Measurements from ENCODE around the gene SPATA33. TPM values are rescaled to one million over a fixed set of nuclear protein-coding genes. Genes with fewer than 3 reads are reported as not detected.

Gene SPATA33
- total RNA-seq, 1 experiment from 2014 or later = 25.6 TPM

- peaks cover 14% of the 10 kb centered on the region for H3F3A ChIP-seq (ENCODE audit: insufficient read depth, low read depth)
- no peak for DNase-seq
- no peaks in the 10 kb centered on the region for H3K79me2 ChIP-seq (ENCODE audit: low read depth)
- H3K9me3 ChIP-seq (ENCODE audit: insufficient read depth, low read depth) = no peaks in the 10 kb centered on the region
- H3K27ac ChIP-seq = no peak overlapping the region
- no peak overlapping the region for H3K4me2 ChIP-seq
- no peaks in the 10 kb centered on the region for H4K20me1 ChIP-seq (ENCODE audit: insufficient read depth)
- ChIA-PET CTCF (no interaction called here), POLR2A (ENCODE audit: unreplicated experiment) (no interaction called here)
- BruUV-seq (replicated peaks) = no TSS peak
- no peak overlapping the region for H3K4me3 ChIP-seq
- no peaks in the 10 kb centered on the region for H3K36me3 ChIP-seq (ENCODE audit: low read depth)
- no peaks in the 10 kb centered on the region for H3K9me2 ChIP-seq (ENCODE audit: insufficient read depth)
- TF ChIP-seq CTCF (conservative IDR thresholded peaks at IDR 0.05) = no peak
- no peaks in the 10 kb centered on the region for H3K4me1 ChIP-seq (replicated peaks; ENCODE audit: insufficient read depth)
- H2AFZ ChIP-seq = no peak overlapping the region
- intact Hi-C loops (cut with micrococcal nuclease; ENCODE audit: unreplicated experiment) = no loop called here
- peaks cover 40% of the 10 kb centered on the region for H3K27me3 ChIP-seq (ENCODE audit: insufficient read depth, low read depth)
These were observed 37.2 kb upstream of the SPATA33 start for GRCh38 chr16:89620406-89620841.

- Histone ChIP-seq H3K4me2 (no peak overlapping the region), H4K20me1 (ENCODE audit: insufficient read depth) (no peaks in the 10 kb centered on the region), H3F3A (ENCODE audit: insufficient read depth, low read depth) (peaks cover 14% of the 10 kb centered on the region), H3K36me3 (ENCODE audit: low read depth) (no peaks in the 10 kb centered on the region), H3K79me2 (ENCODE audit: low read depth) (no peaks in the 10 kb centered on the region), H3K9me3 (ENCODE audit: insufficient read depth, low read depth) (no peaks in the 10 kb centered on the region), H2AFZ (no peak overlapping the region), H3K4me3 (no peak overlapping the region), H3K27ac (no peak overlapping the region), H3K27me3 (ENCODE audit: insufficient read depth, low read depth) (peaks cover 40% of the 10 kb centered on the region), H3K4me1 (replicated peaks; ENCODE audit: insufficient read depth) (no peaks in the 10 kb centered on the region), H3K9me2 (ENCODE audit: insufficient read depth) (no peaks in the 10 kb centered on the region)
- no peak for DNase-seq
- ChIA-PET CTCF (interaction anchor here (0.7 kb wide), 1 partner anchor 176 kb away, joined by 3 read pairs; no protein-coding TSS in a partner anchor), POLR2A (ENCODE audit: unreplicated experiment) (no interaction called here)
- BruUV-seq (replicated peaks) = no TSS peak
- no peak for TF ChIP-seq CTCF (conservative IDR thresholded peaks at IDR 0.05)
- no peak for TF ChIP-seq EZH2 (IDR thresholded peaks at IDR 0.05; ENCODE audit: low read depth)
- intact Hi-C loops (cut with micrococcal nuclease; ENCODE audit: unreplicated experiment) = no loop called here
These were observed 36.4 kb upstream of the SPATA33 start for GRCh38 chr16:89621136-89621697.

GRCh38 chr16:89621698-89622409 is 35.8 kb upstream of the SPATA33 start:
- no peaks in the 10 kb centered on the region for H3K79me2 ChIP-seq (ENCODE audit: low read depth)
- no peaks in the 10 kb centered on the region for H3K36me3 ChIP-seq (ENCODE audit: low read depth)
- H3K4me2 ChIP-seq = no peak overlapping the region
- no peaks in the 10 kb centered on the region for H4K20me1 ChIP-seq (ENCODE audit: insufficient read depth)
- intact Hi-C loops (cut with micrococcal nuclease; ENCODE audit: unreplicated experiment) = no loop called here
- H3K4me3 ChIP-seq = no peak overlapping the region
- H2AFZ ChIP-seq = no peak overlapping the region
- no peak for DNase-seq
- H3K27ac ChIP-seq = no peak overlapping the region
- no peaks in the 10 kb centered on the region for H3K9me3 ChIP-seq (ENCODE audit: insufficient read depth, low read depth)
- H3K27me3 ChIP-seq (ENCODE audit: insufficient read depth, low read depth) = peaks cover 40% of the 10 kb centered on the region
- CTCF ChIA-PET = no interaction called here
- TF ChIP-seq CTCF (conservative IDR thresholded peaks at IDR 0.05) (no peak), EZH2 (IDR thresholded peaks at IDR 0.05; ENCODE audit: low read depth) (no peak)
- BruUV-seq (replicated peaks) = no TSS peak
- POLR2A ChIA-PET (ENCODE audit: unreplicated experiment) = no interaction called here
- peaks cover 14% of the 10 kb centered on the region for H3F3A ChIP-seq (ENCODE audit: insufficient read depth, low read depth)
- no peaks in the 10 kb centered on the region for H3K4me1 ChIP-seq (replicated peaks; ENCODE audit: insufficient read depth)
- no peaks in the 10 kb centered on the region for H3K9me2 ChIP-seq (ENCODE audit: insufficient read depth)

Data from PC-9 (cell line).